Measurements from ENCODE around the gene SPECC1.

DNA sequence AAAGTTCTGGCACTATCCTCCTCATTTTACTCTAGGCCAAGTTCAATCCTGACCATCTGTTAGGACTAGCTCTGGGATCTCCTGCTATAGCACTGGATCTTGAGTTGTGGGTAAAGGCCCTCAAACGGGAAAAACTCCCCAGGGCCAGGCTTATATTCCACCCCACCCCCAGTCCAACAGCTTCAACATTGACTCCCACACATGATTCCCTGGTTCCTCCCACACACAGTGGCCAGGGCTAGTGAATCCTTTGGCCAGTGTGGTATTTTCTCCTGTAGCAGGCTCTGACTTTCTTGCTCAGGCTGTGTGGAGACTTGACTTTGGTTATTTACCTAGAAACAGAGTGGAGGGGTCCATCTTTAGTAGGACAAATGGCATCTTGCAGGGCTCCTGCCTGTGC lies 21.3 kb upstream of the SPECC1 start:
- TF ChIP-seq POLR2A (IDR thresholded peaks at IDR 0.05; ENCODE audit: low read length) (no peak), GATA1 (IDR thresholded peaks at IDR 0.05; ENCODE audit: low read depth, low read length) (no peak)

Measured in erythroblast (primary cell).